Hepatic stellate cell (primary cell): ENCODE results near the gene KLRD1.
"Not testable (repeated sequence)": the region's sequence is repeated elsewhere in the genome, so short reads cannot be mapped to it uniquely, and the experiment has no call there.

Experiments used
- DNase-seq: peaks from one replicate; pipeline ENCODE4 v3.0.0; 2011; ENCODE audit warnings: low spot score

The KLRD1 gene

DNA sequence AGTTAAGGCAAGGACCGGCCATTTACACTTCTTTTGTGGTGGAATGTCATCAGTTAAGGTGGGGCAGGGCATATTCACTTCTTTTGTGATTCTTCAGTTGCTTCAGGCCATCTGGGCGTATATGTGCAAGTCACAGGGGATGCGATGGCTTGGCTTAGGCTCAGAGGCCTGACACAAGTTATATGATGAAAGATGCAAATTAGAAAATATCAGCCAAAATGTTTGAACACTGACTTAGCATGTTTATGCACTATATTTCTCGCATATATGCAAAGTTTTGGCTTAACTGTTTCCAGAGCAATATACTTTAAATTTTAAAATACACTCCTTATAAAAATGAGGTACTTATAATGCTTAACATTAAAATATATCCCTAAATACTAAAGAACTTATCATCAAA lies 30.8 kb downstream of the KLRD1 start:
- not testable (repeated sequence) for DNase-seq

DNA sequence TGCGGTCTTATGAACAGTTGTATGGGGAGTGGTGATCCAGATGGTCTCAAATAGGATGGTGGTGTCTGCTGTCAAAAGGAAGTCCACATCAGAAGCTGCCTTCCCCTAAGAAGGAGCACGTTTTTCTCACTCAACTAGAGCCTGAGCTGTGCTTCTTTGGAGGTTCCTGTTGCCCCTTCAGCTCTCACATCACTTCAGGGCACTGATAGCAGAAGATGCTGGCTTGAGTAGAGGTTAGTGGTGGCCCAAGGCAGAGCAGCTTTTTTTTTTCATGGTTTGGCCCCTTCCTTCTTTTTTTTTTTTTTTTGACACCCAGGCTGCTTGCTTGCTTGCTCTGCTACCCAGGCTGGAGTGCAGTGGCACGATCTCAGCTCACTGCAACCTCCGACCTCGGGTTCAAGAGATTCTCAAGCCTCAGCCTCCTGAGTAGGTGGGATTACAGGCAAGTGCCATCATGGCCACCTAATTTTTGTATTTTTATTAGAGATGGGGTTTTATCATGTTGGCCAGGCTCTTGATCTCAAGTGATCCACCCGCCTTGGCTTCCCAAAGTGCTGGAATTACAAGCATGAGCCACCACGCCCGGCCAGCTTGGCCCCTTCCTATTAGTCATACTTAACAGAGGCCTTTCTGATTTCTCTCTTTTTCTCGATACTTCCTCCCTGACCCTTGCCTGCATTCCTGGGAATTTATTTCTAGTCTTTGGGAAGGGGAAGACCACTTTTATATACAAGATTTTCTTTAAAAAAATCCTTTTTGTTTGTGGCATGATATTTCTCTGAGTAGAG lies 31.6 kb downstream of the KLRD1 start:
- no peak for DNase-seq

DNA sequence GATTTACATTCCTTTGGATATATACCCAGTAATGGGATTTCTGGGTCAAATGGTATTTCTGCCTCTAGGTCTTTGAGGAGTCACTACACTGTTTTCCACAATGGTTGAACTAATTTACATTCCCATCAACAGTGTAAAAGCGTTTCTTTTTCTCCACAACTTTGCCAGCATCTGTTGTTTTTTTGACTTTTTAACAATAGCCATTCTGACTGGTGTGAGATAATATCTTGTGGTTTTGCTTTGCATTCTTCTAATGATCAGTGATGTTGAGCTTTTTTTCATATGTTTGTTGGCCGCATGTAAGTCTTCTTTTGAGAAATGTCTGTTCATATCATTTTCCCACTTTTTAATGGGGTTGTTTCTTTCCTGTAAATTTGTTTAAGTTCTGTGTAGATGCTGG lies 33.3 kb downstream of the KLRD1 start:
- not testable (repeated sequence) for DNase-seq

DNA sequence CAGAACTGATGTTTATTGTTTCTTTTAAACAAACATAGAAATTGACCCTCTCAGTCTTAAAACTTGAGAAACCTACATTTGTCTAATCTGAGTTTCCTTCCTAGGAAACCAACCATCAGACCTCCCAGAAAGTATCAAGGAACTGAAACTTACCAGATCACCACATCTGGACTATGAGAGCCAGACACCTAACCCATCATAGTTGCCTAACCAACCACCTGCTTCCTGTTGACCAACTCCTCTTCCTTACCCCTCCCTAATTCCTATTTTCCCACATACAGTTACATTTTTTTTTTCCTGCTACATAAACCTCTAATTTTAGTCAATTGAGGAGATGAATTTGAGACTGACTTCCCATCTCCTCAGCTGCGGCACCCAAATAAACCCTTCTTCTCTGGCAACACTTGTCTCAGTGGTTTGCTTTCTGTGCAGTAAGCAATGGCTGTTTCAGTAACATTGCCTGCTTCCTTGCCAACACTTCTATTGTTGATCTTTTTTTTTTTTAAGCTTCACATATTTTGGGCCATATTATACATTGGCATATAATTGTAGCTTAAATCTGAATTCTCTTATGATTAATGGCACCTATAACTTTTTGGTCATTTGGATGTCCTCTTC lies 34.3 kb downstream of the KLRD1 start:
- no peak for DNase-seq

DNA sequence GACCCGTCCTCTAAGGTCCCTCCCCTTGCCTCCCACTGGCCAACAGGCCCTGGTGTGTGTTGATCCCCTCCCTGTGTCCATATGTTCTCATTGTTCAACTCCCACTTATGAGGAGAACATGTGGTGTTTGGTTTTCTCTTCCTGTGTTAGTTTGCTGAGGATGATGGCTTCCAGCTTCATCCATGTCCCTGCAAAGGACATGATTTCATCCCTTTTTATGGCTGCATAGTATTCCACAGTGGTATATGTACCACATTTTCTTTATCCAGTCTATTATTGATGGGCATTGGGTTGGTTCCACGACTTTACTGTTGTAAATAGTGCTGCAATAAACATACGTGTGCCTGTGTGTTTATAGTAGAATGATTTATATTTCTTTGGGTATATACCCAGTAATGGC lies 43.8 kb downstream of the KLRD1 start:
- not testable (repeated sequence) for DNase-seq

DNA sequence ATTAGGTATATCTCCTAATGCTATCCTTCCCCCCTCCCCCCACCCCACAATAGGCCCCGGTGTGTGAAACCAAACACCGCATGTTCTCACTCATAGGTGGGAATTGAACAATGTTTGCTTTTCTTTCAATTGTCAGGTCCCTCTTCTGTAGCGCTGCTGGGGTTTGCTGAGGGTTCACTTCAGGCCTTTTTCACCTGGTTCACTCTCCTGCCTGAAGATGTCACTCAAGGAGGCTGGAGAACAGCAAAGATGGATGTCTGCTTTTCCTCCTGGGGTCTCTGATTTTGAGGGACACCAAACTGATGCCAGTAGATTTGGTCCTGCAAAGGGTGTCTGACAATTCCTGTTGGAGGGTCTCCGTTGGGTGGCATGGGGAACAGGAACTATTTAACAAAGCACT lies 46.4 kb downstream of the KLRD1 start:
- no peak for DNase-seq

DNA sequence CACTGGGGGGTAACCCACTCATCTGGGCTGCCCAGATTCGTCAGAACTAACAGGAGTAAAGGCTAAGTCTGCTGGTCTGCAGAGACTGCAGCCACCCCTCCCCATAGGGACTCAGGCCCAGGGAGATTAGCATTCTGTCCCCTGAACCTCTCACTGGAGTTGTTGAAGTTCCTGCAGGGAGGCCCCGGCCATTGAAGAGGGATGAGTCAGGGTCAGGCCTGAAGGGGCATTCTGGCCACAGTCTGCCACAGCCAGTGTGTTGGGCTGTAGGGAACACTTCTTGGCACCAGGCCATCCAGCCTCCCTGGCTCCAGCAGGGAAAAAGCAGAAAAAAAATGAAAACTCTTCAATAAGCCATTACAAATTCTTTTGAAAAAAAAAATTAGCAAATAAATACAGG lies 46.8 kb downstream of the KLRD1 start:
- no peak for DNase-seq

DNA sequence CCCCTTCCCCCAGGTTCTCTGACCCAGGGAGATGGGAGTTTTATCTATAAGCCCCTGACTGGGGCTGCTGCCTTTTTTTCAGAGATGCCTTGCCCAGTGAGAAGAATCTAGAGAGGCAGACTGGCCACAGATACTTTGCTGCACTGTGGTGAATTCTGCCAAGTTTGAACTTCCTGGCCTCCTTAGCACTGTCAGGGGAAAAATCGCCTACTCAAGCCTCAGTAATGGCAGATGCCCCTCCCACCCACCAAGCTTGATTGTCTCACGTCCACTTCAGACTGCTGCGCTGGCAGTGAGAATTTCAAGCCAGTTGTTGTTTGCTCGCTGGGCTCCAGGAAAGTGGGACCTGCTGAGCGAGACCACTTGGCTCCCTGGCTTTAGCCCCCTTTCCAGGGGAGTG lies 50.5 kb downstream of the KLRD1 start:
- DNase-seq: no peak

DNA sequence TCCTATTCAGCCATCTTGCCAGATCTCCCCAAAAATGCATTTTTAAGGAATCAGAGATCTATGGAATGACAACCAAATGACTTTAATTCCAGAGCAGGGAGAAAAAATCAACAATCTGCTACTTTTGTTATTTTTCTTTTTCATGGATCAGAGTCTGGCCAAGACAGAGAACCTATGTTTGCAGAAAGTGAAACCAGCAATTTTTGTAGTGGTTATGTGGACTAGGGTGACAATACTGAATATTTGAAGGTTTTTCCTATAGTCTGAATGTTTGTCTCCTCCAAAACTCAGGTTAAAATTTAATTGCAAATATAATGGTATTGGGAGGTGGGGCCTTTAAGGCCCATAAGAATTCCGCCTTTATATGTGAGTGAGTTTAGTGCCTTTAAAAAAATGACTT lies 51.3 kb downstream of the KLRD1 start:
- DNase-seq: no peak

DNA sequence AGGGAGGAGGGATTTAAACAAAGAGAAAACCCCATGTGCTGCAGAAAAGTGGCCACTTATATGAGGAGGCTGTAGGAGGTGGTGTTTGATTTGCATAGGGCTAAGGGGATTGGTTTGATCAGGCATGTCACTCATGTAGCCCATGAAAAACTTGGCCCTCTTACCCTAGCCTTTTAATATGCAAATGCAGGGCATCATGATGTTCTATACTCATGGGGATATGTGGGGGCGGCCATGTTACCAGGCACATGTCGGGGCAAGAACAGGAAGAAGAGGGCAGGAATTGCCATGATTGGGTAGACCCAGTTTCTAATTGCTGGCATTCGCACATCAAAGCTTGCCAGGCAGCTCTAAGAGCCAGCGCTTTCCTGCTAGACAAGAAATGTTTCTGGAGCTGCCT lies 53.4 kb downstream of the KLRD1 start:
- DNase-seq: no peak

DNA sequence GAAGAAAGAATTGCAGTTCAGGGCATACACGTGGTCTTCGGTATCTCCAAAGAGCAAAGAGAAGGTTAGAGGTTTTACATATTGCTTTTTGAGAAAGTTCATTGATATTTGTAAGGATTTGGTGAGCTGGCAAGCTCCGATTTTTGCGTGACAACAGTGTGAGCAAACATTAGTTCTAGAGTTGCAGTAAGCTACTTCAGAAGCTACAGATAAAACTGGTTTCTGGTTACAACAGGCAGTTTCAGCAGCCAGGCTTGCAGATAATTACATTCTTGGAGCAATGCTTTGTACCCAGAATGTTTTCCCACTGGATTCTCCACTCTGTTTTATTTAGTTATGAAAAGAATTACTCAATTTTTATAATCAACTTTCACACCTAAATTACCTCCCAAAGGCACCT lies 54.0 kb downstream of the KLRD1 start:
- no peak for DNase-seq

DNA sequence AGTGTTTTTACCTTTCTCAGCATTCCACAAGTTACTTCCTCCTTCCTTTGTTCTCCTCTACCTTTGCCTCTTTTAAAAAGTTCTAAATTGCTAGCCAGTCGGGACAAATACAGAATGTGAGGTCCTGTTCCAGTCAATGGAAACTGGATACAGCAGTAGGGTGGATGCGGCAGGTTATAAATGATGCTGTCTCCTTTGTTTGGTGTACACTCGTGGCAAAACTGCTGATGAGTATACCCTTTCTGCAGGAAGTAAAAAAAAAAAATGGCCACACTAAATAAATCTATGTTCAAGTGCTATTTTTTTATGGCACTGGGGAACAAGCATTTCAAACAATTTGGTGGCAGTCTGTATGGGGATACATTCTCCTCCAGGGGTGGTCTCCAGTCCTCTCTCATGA lies 54.7 kb downstream of the KLRD1 start:
- no peak for DNase-seq

DNA sequence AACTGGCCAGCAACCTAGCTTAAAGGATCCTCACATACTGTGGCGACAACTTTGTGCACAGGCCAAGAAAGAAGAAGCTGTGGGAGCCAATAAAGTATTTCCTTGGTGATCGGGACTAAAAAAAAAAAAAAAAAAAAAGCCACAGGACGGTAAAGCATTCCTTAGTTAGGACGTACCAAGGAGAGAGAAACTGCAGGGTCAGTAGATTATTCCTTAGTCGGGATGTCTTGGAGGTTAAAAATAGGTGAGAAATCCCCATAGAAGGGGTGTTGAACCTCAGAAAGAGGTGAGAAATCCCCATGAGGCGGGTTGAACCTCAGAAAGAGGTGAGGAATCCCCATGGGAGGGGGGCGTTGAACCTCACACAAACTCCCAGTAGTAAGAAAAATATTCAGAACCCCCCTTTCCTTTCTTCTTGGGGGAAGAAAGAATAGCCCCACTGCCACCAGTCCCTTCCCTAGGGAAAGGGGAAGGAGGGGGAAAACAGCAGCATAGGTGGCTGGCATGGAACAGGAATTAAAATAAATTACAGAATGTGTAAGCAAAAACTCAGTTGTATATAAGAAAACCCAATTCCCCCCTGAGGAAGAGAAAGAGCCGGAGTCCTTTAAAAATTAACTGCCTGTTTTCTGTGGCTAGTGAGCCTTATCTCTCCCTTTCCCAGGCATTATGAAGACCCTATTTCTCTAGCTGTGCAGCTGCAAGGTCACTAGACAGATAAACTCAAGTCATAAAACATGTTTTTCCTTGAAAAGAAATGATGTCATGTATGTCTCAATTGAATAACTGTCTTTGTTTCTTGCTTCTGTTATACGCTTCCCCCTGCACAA lies 55.4 kb downstream of the KLRD1 start:
- peak; percentile 16 for DNase-seq

DNA sequence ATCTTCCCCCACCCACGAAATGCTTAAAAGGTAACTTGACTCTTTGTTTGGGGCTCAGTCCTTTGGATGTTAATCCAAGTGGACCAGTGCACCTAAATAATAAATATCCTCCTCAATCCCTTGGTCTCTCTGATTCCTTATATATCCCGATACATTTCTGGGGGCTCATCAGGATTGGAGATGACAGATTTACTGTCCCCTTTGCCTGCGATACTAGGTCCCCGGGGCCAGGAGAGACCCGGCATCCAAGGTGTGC lies 55.9 kb downstream of the KLRD1 start:
- no peak for DNase-seq

DNA sequence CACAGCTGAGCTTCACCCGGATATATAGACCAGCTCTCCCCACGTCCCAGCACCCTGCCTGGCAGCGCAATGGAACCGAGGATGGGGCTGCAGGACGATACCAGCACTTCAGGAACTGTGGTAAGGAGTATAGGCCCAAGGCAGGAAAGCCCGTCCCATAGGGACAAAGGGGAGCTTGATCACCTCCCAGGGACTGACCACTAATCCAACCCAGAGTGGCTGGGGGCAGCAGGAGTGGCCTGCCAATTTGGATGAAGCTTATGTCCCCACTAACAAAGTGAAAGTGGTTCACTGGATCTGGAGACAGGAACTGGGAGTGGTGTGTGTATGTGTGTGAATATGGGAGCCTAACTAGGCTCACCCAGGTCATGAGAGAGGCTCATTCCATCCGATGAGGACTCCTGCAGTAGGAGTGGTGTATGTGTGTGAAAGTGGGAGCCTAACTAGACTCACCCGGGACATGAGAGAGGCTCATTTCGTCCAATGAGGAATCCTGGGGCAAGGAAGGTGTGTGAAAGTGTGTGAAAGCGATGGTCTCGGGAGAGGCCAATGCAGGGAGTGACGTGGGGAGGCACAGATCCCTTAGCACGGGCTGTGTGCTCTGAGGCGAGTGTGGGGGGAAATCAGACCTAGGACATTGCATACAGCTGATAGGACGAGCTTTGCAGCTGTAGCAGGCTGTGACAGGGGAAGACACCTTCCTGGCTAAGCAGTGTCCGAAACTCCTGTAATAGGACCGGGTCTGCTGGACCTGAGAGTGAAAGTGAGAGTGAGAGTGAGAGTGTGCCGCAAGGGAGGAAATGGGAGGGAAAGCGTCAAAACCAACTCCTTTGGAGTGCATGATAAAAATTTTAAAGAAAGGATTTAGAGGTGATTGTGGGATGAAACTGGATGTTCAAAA lies 56.5 kb downstream of the KLRD1 start:
- peak; percentile 20 for DNase-seq

DNA sequence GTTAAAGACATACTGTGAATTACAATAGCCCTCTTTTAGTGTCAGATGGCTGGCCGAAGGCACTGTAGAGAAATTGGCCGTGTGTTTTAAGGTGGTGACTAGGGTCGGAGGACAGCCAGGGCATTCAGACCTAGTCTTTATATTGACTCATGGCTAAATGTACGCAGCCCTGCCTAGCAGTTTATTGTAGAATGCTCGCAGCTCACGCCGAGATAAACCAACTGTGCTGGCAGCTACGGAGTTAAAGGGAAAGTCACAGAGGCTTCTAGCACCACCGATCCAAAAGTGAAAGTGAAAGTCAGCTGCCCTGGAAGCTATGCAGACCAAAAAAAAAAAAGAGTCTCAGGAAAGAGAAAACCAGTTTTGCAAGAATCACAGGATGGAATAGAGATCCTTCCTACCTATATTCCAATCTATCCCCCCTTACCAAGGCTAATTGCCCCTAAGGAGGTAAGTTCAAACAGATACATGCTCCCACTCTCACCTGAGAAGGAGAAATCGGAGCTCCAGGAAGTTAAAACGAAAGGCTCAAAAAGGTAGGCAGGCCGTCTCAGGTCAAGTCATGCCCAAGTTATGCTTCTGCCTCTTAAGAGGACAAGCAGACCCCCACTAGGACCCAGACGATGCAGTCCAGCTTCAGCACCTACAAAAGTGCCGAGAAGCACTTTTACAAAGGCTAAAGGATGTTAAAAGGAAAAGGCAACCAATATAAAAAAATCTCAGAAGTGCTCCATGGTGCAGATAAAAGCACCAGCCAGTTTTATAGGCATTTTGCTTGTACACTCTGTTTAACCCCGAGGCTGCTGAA lies 57.3 kb downstream of the KLRD1 start:
- DNase-seq: peak; percentile 65

DNA sequence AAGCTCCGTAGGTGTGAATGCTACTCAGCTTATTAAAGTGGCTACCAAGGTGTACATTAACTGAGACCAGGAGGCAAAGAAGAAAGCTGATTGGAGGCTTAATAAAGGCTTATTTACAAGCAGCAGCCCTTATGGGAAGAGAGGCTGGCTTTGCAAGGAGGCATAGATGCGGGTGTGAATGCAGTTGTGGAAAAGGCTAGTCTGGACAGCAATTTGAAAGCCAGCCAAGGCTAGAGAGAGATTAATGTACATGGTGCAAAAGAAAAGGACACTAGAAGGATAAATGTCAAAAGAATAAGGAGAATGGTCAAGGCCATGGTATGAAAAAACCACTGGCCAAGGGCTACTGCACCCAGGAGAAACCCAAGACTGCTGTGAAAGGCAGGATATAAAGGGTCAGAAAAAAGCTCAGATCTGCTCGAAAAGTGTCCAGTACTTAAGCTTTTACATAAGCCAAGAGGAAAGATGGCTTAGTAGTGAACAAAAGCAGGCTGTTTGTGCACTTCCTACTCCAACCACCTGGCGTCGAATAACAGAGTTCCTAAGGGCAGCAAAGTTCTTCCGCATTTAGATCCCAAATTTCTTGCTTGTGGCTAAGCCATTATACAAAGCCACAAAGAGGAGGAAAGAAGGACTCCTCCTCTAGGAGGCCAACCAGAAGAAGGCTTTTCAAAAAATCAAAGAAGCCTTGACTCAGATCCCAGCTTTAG lies 58.2 kb downstream of the KLRD1 start:
- no peak for DNase-seq

DNA sequence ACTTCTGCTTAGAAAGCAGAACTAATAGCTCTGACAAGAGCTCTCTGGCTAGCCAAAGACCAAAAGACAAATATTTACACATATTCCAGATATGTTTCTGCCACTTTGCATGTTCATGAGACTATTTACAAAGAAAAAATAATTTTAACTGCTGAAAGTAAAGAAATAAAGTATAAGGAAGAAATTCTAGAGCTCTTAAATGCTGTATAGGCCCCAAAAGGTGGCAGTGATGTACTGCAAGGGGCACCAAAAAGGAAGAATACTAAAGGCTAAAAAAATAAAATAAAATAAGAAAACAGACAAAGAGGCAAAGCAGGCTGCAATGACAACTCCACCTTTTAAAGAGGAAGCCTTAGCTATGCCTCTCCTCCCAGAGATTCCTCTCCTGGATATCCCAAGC lies 59.2 kb downstream of the KLRD1 start:
- DNase-seq: no peak

DNA sequence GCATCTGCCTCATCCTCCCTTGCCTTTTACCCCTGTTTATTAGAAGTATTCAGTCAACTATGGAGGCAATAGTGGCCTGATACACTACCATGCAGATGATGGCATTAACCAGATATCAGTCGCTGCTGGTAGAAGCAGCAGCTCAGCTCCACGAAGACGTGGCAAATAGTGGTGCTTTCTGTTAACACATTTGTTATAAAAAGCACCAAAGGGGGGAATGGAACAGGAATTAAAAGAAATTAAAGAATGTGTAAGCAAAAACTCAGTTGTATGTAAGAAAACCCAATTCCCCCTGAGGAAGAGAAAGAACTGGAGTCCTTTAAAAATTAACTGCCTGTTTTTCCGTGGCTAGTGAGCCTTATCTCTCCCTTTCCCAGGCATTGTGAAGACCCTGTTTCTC lies 60.0 kb downstream of the KLRD1 start:
- DNase-seq: not testable (repeated sequence)

DNA sequence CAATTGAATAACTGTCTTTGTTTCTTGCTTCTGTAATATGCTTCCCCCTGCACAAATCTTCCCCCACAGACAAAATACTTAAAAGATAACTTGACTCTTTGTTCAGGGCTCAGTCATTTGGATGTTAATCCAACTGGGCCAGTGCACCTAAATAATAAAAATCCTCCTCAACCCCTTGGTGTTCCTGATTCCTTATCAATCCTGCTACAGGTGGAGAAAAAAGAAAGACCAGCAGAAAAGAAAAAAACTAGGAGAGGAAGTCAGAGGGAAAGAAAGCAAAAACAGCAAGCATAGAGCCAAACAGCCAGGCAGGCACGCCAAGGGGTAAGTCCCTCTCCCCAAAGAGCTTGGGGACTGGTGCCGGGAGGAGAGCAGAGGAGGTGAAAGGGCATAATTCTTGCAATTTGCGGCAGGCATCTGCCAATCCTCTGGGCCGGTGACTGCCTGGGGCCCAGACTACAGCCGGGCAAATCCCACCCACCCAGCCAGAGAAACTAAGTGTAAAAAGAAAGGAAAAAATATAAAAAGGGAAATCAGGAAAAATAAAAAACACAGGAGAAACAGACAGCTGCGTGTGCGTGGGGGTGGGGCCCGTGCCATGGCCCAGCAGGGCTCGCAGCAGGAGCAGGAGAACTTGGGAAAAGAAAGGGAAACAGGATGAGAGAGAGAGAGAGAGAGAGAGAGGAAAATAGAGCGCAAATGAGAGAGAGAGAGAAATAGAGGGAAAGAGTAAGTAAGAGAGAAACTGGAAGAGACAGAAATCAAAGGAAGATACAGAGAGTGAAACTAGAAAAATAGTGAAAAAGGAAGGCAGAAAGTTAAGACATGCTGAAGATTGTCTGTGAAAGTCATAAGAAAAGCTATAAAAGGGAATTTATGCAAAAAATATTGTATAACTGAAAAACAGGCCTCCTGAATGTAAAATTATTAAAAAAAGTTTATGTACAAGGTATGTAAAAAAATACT lies 60.8 kb downstream of the KLRD1 start:
- DNase-seq: no peak
